GM19467 (cell line): ENCODE data around the gene TCF7L2.

Experiments
- ATAC-seq: cut with Tn5 transposase; IDR thresholded peaks from one replicate; pipeline ENCODE4 v1.9.1; 2021; ENCODE audit warnings: mild to moderate bottlenecking, moderate library complexity; ENCODE audit not compliant: unreplicated experiment

The TCF7L2 gene

DNA sequence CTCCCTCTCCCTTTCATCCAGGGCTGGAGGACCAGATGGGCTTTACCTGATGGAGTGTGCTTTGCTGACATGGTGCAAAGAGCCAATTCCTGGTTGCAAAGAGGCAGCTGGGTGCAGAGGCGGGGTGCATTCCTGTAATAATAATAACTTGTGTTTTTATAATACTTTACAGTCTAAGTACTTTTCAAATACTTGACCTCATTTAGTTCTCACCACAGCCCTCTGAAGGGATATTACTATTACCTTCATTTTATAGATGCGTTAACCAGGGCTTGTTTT is 70.4 kb downstream of the TCF7L2 start:
- no peak for ATAC-seq

DNA sequence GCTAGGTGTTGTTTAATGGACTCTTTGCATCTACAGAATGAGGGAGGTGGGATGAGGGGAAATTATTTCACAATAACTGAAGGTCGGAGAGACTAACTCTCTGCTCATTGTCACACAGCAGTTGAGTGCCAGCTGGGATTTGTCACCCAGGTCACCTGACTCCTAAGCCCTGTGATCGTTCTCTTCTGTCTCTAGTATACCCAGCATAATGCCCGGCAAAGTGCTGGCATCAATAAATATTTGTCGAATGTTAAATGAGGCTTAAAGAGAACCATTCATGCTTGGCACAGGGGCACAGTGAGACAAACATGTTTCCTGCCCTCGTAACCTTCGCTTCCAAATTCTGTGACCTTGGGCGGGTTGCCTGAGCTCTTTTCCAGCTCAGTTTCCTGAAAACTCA is 70.8 kb downstream of the TCF7L2 start:
- no peak for ATAC-seq

DNA sequence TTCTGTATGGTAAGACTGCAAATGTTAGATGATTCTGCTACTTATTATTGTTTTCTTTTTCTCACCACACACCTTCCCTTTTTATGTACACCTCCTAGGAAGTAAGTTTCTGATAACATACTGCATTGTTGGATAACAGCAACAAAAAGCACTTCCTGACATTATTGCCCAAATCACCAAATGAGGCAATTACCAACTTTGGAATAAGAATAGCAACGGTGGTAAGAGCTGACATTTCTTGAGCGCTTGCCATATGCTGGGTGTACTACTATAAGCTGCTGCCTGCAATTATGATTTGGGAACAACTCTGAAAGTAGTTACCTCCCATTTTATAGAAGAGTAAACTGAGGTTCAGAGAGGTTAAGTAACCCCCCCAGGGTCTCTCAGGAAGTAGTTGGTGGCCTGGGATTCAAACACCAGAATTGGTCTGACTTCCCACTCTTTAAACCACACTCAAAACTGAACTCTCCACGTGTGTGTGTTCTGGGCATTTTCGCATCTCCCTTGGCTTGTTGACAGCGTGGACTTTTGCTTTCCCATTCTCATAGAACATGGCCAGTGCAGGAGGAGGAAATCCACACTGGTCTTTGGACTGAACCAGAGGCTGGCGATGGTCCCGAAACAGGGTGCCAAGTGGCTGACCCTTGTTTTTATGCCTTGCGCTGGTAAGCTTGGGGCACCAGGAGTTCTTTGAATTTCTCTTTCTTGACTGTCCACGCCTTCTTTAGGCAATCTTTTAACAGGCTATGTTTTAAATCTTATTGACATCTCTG is 71.4 kb downstream of the TCF7L2 start:
- ATAC-seq = no peak

DNA sequence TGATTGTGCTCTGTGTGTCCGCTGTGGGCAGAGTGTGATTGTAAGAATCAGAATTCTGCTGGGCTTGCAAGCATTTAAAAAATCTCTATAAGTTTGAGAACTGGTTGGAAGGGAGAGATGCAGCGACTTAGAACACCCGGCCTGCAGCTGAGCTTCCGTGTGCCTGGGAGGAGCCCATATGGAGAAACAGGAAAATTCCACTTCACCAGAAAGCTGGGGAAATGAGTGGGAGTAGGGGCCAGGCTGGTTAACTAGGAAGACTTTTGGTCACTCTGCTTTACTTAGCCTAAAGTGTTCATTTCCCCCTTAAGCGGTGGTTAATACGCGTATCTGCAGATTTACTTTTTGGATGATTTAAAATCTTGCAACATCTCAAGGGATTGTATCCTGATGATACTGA is 72.2 kb downstream of the TCF7L2 start:
- ATAC-seq = no peak

DNA sequence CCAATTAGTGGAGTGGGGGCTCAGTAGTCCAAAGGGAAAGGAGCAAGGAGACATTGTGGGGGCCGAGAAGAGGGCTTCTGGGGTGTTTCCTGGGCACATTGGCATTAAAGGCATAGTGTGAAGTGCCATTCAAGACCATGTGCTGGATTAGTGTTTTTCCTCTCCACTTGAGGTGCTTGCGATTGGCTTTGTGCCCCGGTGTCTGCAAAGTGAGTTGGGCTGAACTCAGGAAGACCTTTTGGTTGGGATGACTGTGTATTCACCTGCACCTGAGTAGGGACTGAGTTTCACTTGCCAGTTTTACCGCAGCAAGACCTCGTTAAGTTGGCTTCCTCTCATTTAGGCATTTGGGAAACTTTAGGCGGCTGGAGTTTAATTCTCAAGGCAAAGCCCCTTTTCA is 73.0 kb downstream of the TCF7L2 start:
- no peak for ATAC-seq

DNA sequence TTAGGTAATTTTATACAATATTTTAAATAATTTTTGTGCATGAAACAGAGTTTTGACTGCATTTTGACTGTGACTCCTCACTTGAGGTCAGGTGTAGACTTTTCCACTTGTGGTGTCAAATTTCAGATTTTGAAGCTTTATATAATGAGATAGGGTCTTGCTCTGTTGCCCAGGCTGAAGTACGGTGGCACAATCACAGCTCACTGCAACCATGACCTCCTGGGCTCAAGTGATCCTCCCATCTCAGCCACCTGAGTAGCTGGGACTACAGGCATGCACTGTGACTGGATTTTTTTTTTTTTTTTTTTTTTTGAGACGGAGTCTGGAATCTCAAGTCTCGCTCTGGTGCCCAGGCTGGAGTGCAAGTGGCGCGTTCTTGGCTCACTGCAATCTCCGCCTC is 74.9 kb downstream of the TCF7L2 start:
- ATAC-seq = no peak

DNA sequence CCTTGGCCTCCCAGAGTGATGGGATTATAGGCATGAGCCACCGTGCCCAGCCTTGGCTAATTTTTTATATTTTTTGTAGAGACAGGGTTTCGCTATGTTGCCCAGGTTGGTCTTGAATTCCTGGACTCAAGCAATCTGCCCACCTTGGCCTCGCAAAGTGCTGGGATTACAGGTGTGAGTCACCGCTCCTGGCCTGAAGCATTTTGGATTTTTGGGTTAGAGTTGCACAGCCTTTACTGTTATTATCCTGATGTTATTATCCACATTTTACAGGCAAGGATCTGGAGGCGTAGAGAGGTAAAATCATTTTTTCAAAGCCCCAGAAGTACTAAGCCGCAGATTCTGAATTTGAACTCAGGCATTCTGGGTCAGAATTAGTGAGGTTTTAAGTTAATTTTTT is 75.4 kb downstream of the TCF7L2 start:
- ATAC-seq = no peak

DNA sequence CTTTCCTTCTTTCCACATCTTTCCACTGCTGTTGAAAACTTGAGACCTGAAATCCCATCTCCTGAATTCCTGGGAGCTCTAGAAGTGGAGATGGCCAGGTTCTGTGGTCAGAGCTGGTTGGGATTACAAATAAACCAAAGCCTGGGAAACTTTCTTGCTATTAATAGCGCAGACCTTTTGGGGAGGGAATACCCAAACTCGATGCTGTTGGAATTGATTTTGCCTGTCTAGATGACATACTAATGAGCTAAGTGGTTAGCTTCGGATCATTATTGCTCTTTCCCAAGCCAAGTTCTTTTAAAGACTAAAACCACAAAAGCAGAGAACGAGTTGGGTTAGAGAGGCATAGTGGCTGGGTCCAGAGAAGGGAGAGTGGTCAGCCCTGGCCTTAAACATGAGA is 76.6 kb downstream of the TCF7L2 start:
- ATAC-seq = no peak

DNA sequence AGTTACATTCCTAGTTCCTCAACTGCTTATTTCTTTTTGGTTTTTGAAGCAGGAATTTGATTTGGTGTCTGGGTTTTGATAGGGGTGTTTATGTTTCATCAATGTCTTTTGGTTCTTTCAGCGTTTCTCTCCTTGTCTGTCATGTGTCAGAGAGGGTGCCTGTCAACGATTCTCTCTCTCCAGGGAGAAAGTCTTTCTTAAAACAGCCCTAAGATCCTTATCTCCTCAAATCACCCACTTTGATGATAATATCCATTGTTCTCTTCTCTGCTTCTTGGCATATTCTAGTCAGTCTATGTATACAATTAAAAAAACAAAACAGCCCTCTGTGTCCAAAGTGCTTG is 77.2 kb downstream of the TCF7L2 start:
- no peak for ATAC-seq

DNA sequence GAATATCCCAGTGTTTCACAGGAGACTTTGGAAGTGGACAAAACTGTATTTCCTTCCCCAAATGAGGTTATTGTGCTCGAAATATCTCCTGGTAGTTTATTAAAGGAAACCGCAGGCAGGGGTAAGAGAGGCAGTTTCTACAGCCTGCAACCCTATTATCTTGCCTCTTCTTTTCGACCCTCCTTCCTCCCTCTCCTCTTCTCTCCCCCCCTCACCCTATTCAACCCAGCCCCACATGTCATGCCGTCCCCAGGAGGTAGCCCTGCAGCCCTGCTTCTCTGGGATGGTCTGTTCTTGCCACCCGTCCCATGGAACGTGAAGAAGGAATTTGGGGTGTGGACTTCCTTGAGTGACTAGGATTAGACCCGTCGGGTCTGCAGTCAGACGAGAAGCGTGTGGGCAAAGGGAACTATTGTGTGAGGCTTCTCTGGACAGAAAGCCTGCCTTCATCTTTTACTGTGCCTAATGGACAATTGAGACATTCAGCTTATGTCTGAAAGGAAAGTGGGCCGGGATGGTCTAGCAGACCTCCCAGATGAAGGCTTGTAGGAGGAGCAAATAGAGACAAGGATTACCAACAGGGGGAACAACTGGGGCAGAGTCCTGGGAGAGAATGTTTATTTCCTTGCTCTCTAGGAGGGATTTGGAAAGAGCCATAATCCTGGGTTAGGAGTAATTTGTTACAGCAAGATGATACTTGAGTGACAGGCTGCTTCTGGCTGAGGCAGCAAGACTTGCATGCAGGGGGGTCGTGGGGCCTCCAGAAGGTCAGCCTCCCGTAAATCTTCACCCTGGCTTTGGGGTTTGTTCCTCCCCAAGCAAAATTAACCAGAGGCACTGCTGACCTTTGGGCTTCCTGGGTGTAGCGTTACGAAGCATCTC is 77.8 kb downstream of the TCF7L2 start:
- ATAC-seq = no peak

DNA sequence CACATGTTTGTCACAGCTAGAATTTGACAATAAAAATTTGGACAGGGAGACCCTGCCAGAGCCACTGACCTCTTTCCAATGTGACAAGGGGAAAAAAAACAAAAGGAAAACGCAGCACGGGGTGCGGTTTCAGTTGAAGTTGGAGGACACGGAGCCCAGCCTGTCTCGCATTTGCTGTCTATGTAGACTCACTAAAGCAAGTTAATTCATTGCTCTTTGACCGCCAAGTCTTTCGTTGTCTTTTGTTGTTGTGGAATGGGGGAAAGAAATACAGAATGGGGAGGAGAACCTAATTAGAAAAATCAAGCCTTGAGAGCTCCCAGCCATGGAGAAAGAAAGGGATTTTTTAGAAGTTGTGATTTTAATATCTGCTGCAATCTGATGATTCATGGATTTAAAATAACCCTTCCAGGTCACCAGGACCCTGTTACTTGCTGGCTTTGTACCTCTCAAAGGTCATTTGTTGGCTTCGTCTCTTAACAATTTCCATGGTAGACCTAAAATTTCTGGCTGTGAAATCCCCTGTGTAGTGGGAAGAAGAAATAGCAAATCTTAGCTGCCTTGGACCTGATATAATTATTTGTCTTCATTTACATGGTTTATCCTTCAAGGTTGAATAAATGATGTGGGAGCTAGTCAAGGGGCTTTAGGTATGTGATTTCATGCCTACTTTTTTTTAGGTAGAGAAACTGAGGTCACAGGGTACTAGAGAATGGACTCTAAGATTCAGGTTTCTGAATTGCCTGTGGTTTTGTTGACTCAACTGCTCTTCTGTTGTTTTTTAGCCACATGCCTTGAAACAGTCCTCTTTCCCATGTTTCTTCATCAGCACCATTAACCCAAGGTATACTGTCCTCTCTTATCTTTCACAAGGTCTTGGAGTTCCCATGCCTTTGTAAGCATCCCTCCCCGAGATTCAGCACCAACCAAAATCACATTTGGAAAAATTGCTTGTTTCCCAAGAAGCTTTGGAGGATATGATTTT is 78.7 kb downstream of the TCF7L2 start:
- no peak for ATAC-seq

DNA sequence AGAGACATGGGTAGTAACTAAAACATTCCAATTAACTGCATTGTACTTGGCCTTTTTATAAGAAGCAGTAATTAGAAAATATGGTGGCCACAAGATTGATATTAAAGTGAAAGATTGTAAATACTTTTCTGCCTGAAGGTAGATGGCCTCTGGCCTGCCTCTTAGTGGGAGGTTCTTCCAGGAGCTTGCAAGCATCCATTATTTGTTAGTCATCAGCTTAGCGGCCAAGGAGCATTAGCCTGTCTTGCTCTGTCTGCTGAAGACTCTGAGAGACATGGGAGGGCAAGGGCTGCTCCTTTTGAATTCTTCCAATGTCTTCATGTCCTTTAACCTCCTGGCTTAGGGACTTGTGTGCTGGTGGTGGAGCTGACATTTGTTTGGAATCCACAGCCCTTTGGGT is 80.4 kb downstream of the TCF7L2 start:
- no peak for ATAC-seq

DNA sequence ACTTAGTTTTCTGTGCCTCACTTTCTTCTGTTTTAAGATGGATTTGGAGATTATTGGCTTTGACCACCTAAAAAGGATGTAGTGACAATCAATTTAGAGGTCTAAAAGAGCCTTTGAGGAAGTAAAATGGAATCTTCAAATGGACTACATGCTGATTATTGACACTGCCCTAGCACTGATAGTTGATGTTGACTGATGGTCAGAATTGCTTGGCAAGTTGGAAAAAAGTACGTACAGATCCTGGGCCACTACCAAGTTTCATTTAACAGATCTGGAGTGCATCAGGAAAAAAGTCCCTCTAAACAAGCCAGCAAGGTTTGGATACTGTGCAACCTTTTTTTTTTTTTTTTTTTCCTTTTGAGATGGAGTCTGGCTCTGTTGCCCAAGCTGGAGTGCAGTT is 81.1 kb downstream of the TCF7L2 start:
- ATAC-seq = no peak

DNA sequence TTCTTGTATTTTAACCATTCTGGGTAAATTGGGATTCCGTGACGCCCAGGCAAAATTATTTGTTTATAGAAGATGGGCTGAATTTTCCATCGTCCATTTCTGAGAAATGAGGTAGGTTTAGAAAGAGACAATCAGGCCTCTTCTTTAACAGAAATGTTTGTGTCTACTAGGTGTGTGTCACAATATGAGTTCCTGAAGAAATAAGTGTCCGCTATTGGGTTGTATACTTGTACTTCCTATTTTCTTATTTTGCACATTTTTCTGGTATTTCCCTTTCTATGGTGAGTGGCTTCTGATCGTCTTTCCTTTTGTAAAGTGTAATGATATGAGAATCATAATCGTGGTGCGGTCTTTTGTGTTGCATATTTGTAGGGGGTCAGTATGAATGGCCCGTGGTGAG is 83.9 kb downstream of the TCF7L2 start:
- ATAC-seq = no peak

DNA sequence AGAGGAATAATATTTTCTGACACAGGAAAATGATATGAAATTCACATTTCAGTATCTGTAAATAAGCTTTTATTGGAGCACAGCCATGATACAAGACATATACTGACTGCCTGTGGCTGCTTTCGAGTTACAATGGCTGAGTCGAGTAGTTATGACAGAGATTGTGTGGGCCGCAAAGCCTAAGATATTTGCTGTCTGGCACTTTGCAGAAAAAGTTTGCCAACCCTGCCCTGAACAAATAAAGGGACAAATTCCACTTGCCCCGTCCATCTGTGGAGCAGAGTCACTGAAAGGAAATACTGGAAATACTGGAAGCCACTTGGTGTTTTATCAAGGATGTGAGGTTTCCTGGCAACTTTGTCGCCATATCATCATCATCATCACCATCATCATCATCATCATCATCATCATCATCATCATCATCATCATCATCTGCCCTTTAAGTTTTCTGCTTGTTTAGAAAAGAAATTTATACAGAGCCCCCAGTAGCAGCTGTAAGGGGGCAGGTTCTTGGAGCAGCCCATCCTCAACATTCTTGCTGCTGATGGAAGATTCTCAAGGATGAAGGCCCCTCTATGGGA is 85.8 kb downstream of the TCF7L2 start:
- ATAC-seq = no peak

DNA sequence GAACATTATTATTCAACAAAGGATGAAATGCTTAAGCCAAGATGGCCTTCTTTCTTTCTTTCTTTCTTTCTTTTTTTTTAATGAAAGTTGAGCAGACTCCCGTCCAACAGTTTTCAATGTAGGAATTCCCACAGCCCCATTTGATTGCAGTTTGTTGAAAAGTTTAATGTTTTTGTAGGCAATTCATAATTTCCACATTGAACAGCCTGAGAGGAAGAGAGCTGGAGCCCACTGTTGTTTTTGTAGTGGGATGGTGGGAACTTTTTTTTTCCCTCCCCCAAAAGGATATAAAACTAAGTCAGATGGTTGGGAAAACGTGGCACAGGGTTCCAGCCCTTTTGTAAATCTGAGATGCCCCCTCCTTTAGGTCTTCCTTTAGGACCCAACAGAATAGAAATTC is 86.6 kb downstream of the TCF7L2 start:
- no peak for ATAC-seq

DNA sequence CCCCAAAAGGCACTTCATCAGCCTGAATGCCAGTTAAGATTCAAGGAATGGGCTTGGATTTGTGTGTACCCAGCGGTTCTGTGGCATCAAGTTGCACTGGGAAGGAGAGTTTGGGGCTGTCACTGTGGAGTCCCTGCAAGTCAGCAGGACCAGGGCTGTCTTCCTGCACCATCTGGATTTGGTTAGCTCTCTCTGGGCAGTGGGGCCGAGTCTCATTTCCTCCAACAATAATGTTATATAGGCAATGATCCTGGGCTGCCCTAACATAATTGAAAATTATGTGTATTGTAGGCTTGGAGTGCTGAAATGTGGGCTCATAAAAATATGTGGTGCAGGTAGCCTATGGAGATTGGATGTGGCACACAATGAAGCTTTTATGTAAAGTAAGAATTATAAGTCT is 87.2 kb downstream of the TCF7L2 start:
- ATAC-seq = no peak

DNA sequence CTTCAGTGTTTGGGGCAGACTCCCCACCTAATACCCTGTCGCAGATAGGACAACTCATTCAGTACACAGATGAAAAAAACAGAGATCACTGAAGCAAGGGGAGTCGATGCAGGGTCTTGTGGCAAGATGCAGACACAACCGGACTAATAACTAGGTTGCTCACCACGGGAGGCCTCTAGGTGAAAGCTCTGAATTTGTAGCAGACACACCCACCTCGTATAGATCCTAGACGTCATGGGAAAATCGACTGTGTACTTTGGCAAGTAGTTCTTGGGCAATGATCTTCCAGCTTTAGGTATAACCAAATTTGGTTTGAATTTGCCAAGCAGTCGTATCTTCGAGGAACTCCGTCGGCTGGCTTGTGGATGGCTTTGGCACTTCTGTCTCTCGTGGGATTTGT is 88.1 kb downstream of the TCF7L2 start:
- ATAC-seq = no peak

DNA sequence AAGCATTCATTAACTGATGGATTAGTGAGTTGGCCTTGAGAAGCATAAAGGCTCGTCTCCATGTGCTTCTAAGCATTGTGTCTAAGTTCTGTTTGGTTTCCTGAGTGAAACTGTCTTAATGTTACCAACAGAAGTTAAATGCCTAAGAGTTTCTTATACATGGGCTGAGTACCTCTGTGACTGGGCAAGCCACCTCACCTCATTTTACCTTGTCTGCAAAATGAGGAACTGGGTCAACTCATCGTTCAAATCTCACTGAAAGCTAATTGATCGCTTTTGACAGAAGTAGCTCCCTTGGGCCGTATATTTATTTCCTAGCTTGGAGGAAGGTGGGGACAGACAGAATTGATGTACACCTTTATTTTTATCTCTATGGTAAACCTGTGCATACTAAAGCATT is 88.9 kb downstream of the TCF7L2 start:
- no peak for ATAC-seq

DNA sequence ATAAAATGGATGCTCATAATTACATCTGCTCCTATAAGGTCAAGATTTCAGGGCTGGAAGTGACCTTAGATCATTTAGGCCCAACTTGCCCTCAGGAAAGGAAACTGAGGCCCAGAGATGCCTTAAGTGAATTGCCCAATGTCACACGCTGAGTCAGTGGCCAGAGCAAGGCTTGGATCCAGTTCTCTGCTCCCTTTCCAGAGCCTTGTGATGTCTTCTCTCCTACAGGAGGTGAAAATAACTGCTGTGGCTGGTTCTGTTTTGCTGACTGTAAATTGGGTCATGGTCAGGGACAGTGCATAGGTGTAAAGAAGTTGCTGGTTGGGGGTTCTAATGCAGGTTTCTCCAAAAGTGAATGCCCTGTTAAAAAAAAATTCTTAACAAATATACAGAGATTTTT is 91.3 kb downstream of the TCF7L2 start:
- ATAC-seq = no peak
